SK-N-SH treated with all-trans-retinoic acid at 6 μM for 48 hours (cell line): ENCODE data around the gene RNF215.

Experiments used
- ATAC-seq: fragments of 200-7000 bp; cut with Tn5 transposase; 3 replicates; pipeline ENCODE4 v1.9.1; 2020; ENCODE audit warnings: mild to moderate bottlenecking, moderate library complexity
- ARNTL ChIP-seq: fragments of 450-650 bp; formaldehyde crosslinking; IDR thresholded peaks from 2 replicates; pipeline ENCODE4 v1.5.0; 2020; ENCODE audit warnings: low read depth, mild to moderate bottlenecking, moderate library complexity, borderline replicate concordance
- BACH2 ChIP-seq: fragments of 250-450 bp; sonication (Bioruptor Pico); IDR thresholded peaks from 2 replicates; pipeline ENCODE4 v1.9.0; 2021; ENCODE audit warnings: mild to moderate bottlenecking, borderline replicate concordance
- CREB5 ChIP-seq: fragments of 250-450 bp; sonication (Bioruptor Pico); IDR thresholded peaks from 2 replicates; pipeline ENCODE4 v1.5.1; 2020; ENCODE audit warnings: low read depth, mild to moderate bottlenecking, moderate library complexity
- CSDC2 ChIP-seq: fragments of 250-450 bp; sonication (Bioruptor Pico); IDR thresholded peaks from 2 replicates; pipeline ENCODE4 v1.5.0; 2020; ENCODE audit warnings: mild to moderate bottlenecking, moderate library complexity
- CSRNP3 ChIP-seq: fragments of 250-450 bp; sonication (Bioruptor Pico); IDR thresholded peaks from 2 replicates; pipeline ENCODE4 v1.5.1; 2021; ENCODE audit warnings: mild to moderate bottlenecking, moderate library complexity
- ESRRG ChIP-seq: fragments of 250-450 bp; sonication (Bioruptor Pico); IDR thresholded peaks from 2 replicates; pipeline ENCODE4 v1.6.1; 2021; ENCODE audit warnings: mild to moderate bottlenecking
- GLIS3 ChIP-seq: fragments of 250-450 bp; sonication (Bioruptor Pico); IDR thresholded peaks from 2 replicates; pipeline ENCODE4 v1.5.0; 2020; ENCODE audit warnings: mild to moderate bottlenecking, moderate library complexity
- ISL1 ChIP-seq: fragments of 250-450 bp; sonication (Bioruptor Pico); IDR thresholded peaks from 2 replicates; pipeline ENCODE4 v2.1.2; 2022; ENCODE audit warnings: mild to moderate bottlenecking, moderate library complexity
- OSR1 ChIP-seq: fragments of 250-450 bp; sonication (Bioruptor Pico); IDR thresholded peaks from 2 replicates; pipeline ENCODE4 v1.8.0; 2022; ENCODE audit warnings: moderate library complexity, mild to moderate bottlenecking, inconsistent platforms
- PATZ1 ChIP-seq: fragments of 250-450 bp; sonication (Bioruptor Pico); IDR thresholded peaks from 2 replicates; pipeline ENCODE4 v1.8.0; 2020; ENCODE audit warnings: mild to moderate bottlenecking, moderate library complexity, borderline replicate concordance
- POU6F1 ChIP-seq: fragments of 250-450 bp; sonication (Bioruptor Pico); IDR thresholded peaks from 2 replicates; pipeline ENCODE4 v1.8.0; 2021; ENCODE audit warnings: low read depth, mild to moderate bottlenecking, moderate library complexity, borderline replicate concordance
- PPARA ChIP-seq: fragments of 250-450 bp; sonication (Bioruptor Pico); IDR thresholded peaks from 2 replicates; pipeline ENCODE4 v1.5.0; 2020; ENCODE audit warnings: mild to moderate bottlenecking, borderline replicate concordance
- RARB ChIP-seq: fragments of 250-450 bp; sonication (Bioruptor Pico); IDR thresholded peaks from 2 replicates; pipeline ENCODE4 v1.8.0; 2021; ENCODE audit warnings: mild to moderate bottlenecking, moderate library complexity
- SNAI2 ChIP-seq: fragments of 250-450 bp; sonication (Bioruptor Pico); IDR thresholded peaks from 2 replicates; pipeline ENCODE4 v1.5.0; 2020; ENCODE audit warnings: mild to moderate bottlenecking, moderate library complexity
- TCF4 ChIP-seq: fragments of 250-450 bp; sonication (Bioruptor Pico); IDR thresholded peaks from 2 replicates; pipeline ENCODE4 v1.8.0; 2021; ENCODE audit warnings: mild to moderate bottlenecking, moderate library complexity, borderline replicate concordance
- TSHZ2 ChIP-seq: fragments of 250-450 bp; sonication (Bioruptor Pico); IDR thresholded peaks from 2 replicates; pipeline ENCODE4 v1.5.0; 2020; ENCODE audit warnings: mild to moderate bottlenecking, moderate library complexity
- ZC3H10 ChIP-seq: fragments of 250-450 bp; sonication (Bioruptor Pico); IDR thresholded peaks from 2 replicates; pipeline ENCODE4 v1.5.1; 2021; ENCODE audit warnings: mild to moderate bottlenecking, moderate library complexity
- ZFP3 ChIP-seq: fragments of 250-450 bp; sonication (Bioruptor Pico); IDR thresholded peaks from 2 replicates; pipeline ENCODE4 v1.5.0; 2020; ENCODE audit warnings: mild to moderate bottlenecking, moderate library complexity
- ZFP30 ChIP-seq: fragments of 450-650 bp; formaldehyde crosslinking; IDR thresholded peaks from 2 replicates; pipeline ENCODE4 v1.5.0; 2022; ENCODE audit warnings: mild to moderate bottlenecking, moderate library complexity
- ZNF70 ChIP-seq: fragments of 450-650 bp; formaldehyde crosslinking; IDR thresholded peaks from 2 replicates; pipeline ENCODE4 v1.5.0; 2020; ENCODE audit warnings: mild to moderate bottlenecking, moderate library complexity
- ZNF8 ChIP-seq: fragments of 450-650 bp; formaldehyde crosslinking; IDR thresholded peaks from 2 replicates; pipeline ENCODE4 v1.5.0; 2020; ENCODE audit warnings: mild to moderate bottlenecking, moderate library complexity

The RNF215 gene

GRCh38 chr22:30432096-30432495 lies 44.9 kb upstream of the RNF215 start (continued):
- TF ChIP-seq PATZ1 (CRISPR knock-in tag) (no peak), TCF4 (CRISPR knock-in tag) (no peak)

GRCh38 chr22:30430933-30431332 lies 43.7 kb upstream of the RNF215 start:
- no peak for TF ChIP-seq CSRNP3 (CRISPR knock-in tag)
- no peak for TF ChIP-seq TSHZ2 (CRISPR knock-in tag)
- no peak for TF ChIP-seq ZNF8
- no peak for TF ChIP-seq GLIS3 (CRISPR knock-in tag)
- no peak for TF ChIP-seq CSDC2 (CRISPR knock-in tag)
- TF ChIP-seq, all 23 proteins: peak for 0
- ATAC-seq, result no peak

GRCh38 chr22:30429887-30430286 lies 42.7 kb upstream of the RNF215 start:
- no peak for ATAC-seq
- no peak for TF ChIP-seq SNAI2 (CRISPR knock-in tag)
- TF ChIP-seq BACH2 (CRISPR knock-in tag), result no peak
- TF ChIP-seq CSDC2 (CRISPR knock-in tag), result no peak
- TF ChIP-seq GLIS3 (CRISPR knock-in tag), result no peak
- TF ChIP-seq RARB (CRISPR knock-in tag), result no peak
- TF ChIP-seq ESRRG, result no peak
- TF ChIP-seq TCF4 (CRISPR knock-in tag), result no peak
- no peak for TF ChIP-seq ZC3H10 (CRISPR knock-in tag)
- TF ChIP-seq ZNF70 (CRISPR knock-in tag), result no peak
- TF ChIP-seq OSR1 (CRISPR knock-in tag), result no peak
- no peak for TF ChIP-seq ZNF8
- TF ChIP-seq POU6F1, result no peak
- TF ChIP-seq ZFP3 (CRISPR knock-in tag), result no peak
- no peak for TF ChIP-seq CSRNP3 (CRISPR knock-in tag)
- TF ChIP-seq CREB5 (CRISPR knock-in tag), result no peak
- TF ChIP-seq ZFP30, result no peak
- no peak for TF ChIP-seq ARNTL (CRISPR knock-in tag)
- no peak for TF ChIP-seq ISL1 (CRISPR knock-in tag)
- no peak for TF ChIP-seq PPARA
- TF ChIP-seq TSHZ2 (CRISPR knock-in tag), result no peak
